BJ (cell line): ENCODE data around the gene GARIN1A. TPM values are rescaled to one million over a fixed set of nuclear protein-coding genes. Genes with fewer than 3 reads are reported as not detected.
"Not testable (repeated sequence)": the region's sequence is repeated elsewhere in the genome, so short reads cannot be mapped to it uniquely, and the experiment has no call there.

ENCODE experiments used
- CTCF ChIA-PET: fragments of 350-600 bp; formaldehyde crosslinking; extraction: SDS; loops from one replicate; lab custom pipeline; 2021; ENCODE audit warnings: antibody characterized with exemption, inconsistent platforms; lab: Yijun Ruan, JAX
- POLR2A ChIA-PET: fragments of 300-600 bp; sonication (Branson Sonifier 250); formaldehyde crosslinking; extraction: SDS; loops from one replicate; lab custom pipeline; 2021; ENCODE audit warnings: antibody characterized with exemption; lab: Charles Lee
- DNase-seq: peaks from one replicate; pipeline ENCODE4 v3.0.0-alpha.2; 2011; ENCODE audit warnings: low read depth
- H3K27me3 ChIP-seq: 2 replicates; pipeline ENCODE4 v1.6.0; 2011; ENCODE audit warnings: low read length; ENCODE audit not compliant: control insufficient read depth, insufficient read depth
- H3K36me3 ChIP-seq: 2 replicates; pipeline ENCODE4 v1.5.1; 2011; ENCODE audit warnings: low read length; ENCODE audit not compliant: control insufficient read depth, insufficient read depth
- H3K4me3 ChIP-seq: 2 replicates; pipeline ENCODE4 v1.5.1; 2011; ENCODE audit warnings: low read depth, mild to moderate bottlenecking, control low read depth, low read length
- CTCF ChIP-seq: IDR thresholded peaks from 2 replicates; pipeline ENCODE4 v1.5.1; 2011; ENCODE audit warnings: low read depth, mild to moderate bottlenecking, control low read depth, inconsistent platforms, low read length, moderate library complexity; ENCODE audit not compliant: insufficient read depth
- polyA plus RNA-seq: library from polyadenylated mRNA; depleted of rRNA; stranded (reverse); fragments of >200 nt; gene quantifications from 2 replicates; pipeline ENCODE4 v1.2.3, GENCODE V29; 2011

The GARIN1A gene
- polyA plus RNA-seq, 1 experiment: 0.94 TPM

DNA sequence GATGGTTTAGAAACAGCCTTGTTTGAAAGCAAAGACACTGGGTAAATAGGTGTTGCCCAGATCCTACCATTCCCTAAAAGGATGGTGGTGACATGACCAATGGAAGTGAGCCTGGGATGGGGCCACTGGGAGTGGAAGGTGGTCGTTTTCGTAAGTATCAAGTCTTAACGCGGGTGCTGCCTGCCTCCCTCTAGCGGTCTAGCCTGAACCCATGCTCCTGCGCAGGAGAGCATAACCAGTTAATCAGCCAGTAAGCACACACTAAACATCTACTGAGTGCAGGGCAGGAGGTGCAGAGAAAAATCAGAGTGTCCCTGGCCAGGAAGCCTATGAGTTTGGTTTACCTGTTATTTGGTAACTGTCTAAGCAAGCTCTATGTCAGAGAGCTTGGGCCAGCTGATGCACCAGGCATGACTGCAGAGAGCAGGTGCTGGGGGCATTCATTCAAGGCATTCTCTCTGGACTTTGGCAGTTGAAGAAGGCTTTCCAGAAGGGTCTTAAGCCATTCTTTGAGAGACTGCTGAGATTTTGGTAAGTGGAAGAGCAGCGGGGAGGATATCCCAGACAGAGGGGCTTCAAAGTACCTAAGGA lies 930 bp downstream of the GARIN1A start:
- ChIA-PET CTCF (interaction anchor here (0.7 to 2.6 kb wide), 8 partner anchors 8 to 326 kb away, joined by 3 to 11 read pairs (median 4); partner anchors contain the start of gene ATP6V1F), POLR2A (interaction anchor here (0.6 kb wide), 1 partner anchor 67 kb away, joined by 3 read pairs; no protein-coding TSS in a partner anchor)

GRCh38 chr7:128673571-128673970 lies 1.5 kb downstream of the GARIN1A start:
- DNase-seq: no peak
- ChIA-PET POLR2A (interaction anchor here (0.6 kb wide), 1 partner anchor 66 kb away, joined by 3 read pairs; no protein-coding TSS in a partner anchor), CTCF (interaction anchor here (0.7 to 2.6 kb wide), 8 partner anchors 8 to 326 kb away, joined by 3 to 11 read pairs (median 4); partner anchors contain the start of gene ATP6V1F)
- no peaks in the 10 kb centered on the region for H3K36me3 ChIP-seq
- H3K27me3 ChIP-seq: no peaks in the 10 kb centered on the region
- H3K4me3 ChIP-seq: no peak overlapping the region
- TF ChIP-seq CTCF: no peak

More for the DNA sequence above, 930 bp downstream of the GARIN1A start:
- no peaks in the 10 kb centered on the region for H3K27me3 ChIP-seq
- H3K4me3 ChIP-seq: no peak overlapping the region
- no peaks in the 10 kb centered on the region for H3K36me3 ChIP-seq
- no peak for DNase-seq
- peak; percentile 71 for TF ChIP-seq CTCF

DNA sequence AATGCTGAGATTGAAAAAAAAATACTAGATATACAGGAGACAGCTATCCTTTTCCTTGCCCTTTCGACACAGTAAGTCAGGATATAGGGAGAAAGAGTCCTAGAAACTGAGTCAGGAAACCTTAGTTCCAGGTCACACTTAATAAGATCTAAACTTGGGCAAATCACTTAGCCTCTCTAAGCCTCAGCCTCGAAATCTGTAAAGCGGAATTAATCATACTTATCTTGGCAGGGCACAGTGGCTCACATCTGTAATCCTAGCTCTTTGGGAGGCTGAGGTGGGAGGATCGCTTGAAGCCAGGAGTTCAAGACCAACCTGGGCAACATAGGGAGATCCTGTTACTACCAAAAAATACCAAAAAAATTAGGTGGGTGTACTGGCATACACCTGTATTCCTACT lies 4.6 kb downstream of the GARIN1A start:
- Histone ChIP-seq H3K4me3 (no peak overlapping the region), H3K36me3 (no peaks in the 10 kb centered on the region), H3K27me3 (no peaks in the 10 kb centered on the region)
- ChIA-PET POLR2A (no interaction called here), CTCF (no interaction called here)
- no peak for DNase-seq
- no peak for TF ChIP-seq CTCF

DNA sequence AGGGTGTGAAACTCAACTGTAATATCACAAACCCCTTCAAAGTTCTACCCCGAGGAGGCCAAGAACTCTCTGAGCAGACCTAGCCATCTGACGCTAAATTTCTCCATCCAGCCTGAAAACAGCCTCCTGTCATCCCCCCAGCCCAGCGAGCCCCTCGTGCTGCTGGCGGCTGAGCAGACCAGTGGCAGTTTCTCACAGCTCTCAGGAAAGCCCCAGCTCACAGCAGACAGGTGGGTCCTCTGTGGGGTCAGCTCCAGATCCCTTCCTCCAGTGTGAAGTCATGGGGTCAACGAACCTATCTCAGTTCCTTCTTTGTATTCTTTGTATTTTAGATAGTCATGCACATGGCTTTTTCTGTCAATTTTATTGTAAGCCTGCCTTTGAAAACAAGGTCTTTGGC lies 7.8 kb downstream of the GARIN1A start:
- POLR2A ChIA-PET: no interaction called here
- H3K4me3 ChIP-seq: no peak overlapping the region
- no peaks in the 10 kb centered on the region; the same call in 1 of the 2 replicates for H3K36me3 ChIP-seq
- CTCF ChIA-PET: interaction anchor here (2.1 to 2.9 kb wide), 2 partner anchors 8 to 18 kb away, joined by 5 to 11 read pairs; partner anchors contain the start of gene GARIN1A
- no peak for DNase-seq
- no peak for TF ChIP-seq CTCF
- H3K27me3 ChIP-seq: no peaks in the 10 kb centered on the region

DNA sequence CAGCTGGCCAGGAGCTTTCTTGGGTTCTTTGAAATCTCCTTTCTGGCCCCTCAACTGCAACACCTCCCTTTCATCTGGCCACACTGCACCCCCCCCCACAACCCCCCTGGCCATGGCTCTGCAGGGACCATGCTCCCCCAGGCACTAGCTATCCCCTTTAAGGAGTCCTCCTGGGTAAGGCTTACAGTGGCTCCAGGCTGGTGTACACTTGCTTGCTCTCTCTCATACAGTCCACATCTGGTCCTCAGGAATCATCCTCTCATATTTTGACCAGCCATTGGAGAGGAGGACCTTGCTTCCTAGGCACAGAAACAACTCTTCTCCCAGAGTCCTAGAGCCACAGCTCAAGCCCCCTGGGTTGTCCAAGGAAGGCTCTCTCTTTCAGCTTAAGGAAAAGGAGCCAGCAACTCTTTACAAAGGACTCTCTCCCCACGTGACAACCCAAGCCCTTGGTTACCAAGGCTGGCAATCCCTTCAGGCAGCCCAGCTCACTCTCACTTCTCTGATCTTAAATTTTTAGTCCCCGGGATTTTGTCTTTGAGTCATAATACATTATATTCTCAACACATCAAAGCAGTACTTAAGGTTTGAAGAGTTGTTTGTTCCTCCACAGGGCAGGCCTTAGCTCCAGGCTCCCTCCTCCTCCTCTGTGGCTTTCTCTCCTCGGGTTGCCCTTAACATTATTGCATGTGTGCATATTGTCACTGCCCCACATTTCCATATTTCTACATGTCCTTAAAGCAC lies 9.9 kb downstream of the GARIN1A start:
- no peaks in the 10 kb centered on the region for H3K27me3 ChIP-seq
- no peak for TF ChIP-seq CTCF
- peaks cover 1% of the 10 kb centered on the region for H3K36me3 ChIP-seq
- DNase-seq: no peak
- no peak overlapping the region for H3K4me3 ChIP-seq
- POLR2A ChIA-PET: no interaction called here
- CTCF ChIA-PET: interaction anchor here (1.8 to 2.9 kb wide), 4 partner anchors 10 to 198 kb away, joined by 4 to 11 read pairs (median 4); partner anchors contain the start of gene GARIN1A

DNA sequence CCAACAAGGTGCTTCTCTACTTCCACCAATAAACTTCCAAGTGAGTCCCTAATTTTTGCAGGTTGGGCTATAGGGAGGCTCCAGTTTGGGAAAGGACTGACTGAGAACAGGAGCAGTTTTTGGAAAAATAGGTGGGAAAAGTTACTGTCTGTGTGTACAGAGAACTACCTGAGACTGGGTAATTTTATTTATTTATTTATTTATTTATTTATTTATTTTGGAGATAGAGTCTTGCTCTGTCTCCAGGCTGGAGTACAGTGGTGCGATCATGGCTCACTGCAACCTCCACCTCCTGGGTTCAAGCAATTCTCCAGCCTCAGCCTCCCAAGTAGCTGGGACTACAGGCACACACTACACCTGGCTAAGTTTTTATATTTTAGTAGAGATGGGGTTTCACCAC lies 11.2 kb downstream of the GARIN1A start:
- POLR2A ChIA-PET, H3K27me3 ChIP-seq, H3K4me3 ChIP-seq, H3K36me3 ChIP-seq, DNase-seq: not testable (repeated sequence)
- CTCF ChIA-PET: interaction anchor here (1.8 kb wide), 1 partner anchor 13 kb away, joined by 4 read pairs; no protein-coding TSS in a partner anchor

DNA sequence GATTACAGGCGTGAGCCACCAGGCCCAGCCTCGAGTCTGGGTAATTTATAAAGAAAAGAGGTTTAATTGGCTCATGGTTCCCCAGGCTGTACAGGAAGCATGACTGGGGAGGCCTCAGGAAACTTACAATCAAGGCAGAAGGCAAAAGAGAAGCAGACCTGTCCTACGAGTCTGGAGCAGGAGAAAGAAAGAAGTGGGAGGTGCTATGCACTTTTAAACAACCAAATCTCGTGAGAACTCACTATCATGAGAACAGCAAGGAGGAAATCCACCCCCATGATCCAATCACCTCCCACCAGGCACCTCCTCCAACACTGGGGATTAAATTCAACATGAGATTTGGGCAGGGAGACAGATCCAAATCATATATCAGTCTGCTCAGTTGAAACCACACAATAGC lies 11.6 kb downstream of the GARIN1A start:
- POLR2A ChIA-PET, H3K27me3 ChIP-seq, H3K36me3 ChIP-seq, H3K4me3 ChIP-seq, DNase-seq: not testable (repeated sequence)
- CTCF ChIA-PET: interaction anchor here (1.8 kb wide), 1 partner anchor 14 kb away, joined by 4 read pairs; no protein-coding TSS in a partner anchor
